Neural cell (in vitro differentiated cells): ENCODE data around the gene ANKIB1. TPM values are rescaled to one million over a fixed set of nuclear protein-coding genes. Genes with fewer than 3 reads are reported as not detected.

Experiments
- H2AFZ ChIP-seq: fragments of 200-600, 300-800 bp; sonication (generic), shearing (Covaris generic); 2 replicates; pipeline ENCODE4 v1.6.0; 2014; ENCODE audit warnings: low read depth, mild to moderate bottlenecking, antibody characterized with exemption, low read length, moderate library complexity
- H3F3A ChIP-seq: fragments of 200-600 bp; shearing (Covaris generic); 2 replicates; pipeline ENCODE4 v1.6.1; 2016; ENCODE audit warnings: mild to moderate bottlenecking, moderate library complexity, mixed read lengths, antibody characterized with exemption, low read length; ENCODE audit not compliant: insufficient read depth, poor library complexity, severe bottlenecking
- H3K27ac ChIP-seq: fragments of 200-600, 300-800 bp; sonication (generic), shearing (Covaris generic); 2 replicates; pipeline ENCODE4 v1.5.1; 2014; ENCODE audit warnings: mild to moderate bottlenecking, low read length, moderate library complexity
- H3K27me3 ChIP-seq: fragments of 300-800, 200-600 bp; sonication (generic), shearing (Covaris generic); 2 replicates; pipeline ENCODE4 v1.6.0; 2014; ENCODE audit warnings: mild to moderate bottlenecking, low read depth, low read length, moderate library complexity; ENCODE audit not compliant: insufficient read depth
- H3K36me3 ChIP-seq: fragments of 300-800, 200-600 bp; sonication (generic), shearing (Covaris generic); 2 replicates; pipeline ENCODE4 v1.5.1; 2014; ENCODE audit warnings: mild to moderate bottlenecking, antibody characterized with exemption, low read length, moderate library complexity; ENCODE audit not compliant: insufficient read depth
- H3K4me2 ChIP-seq: fragments of 300-800, 200-600 bp; sonication (generic), shearing (Covaris generic); 2 replicates; pipeline ENCODE4 v1.6.0; 2014; ENCODE audit warnings: mild to moderate bottlenecking, low read length
- H3K4me3 ChIP-seq: fragments of 300-800, 200-600 bp; sonication (generic), shearing (Covaris generic); 2 replicates; pipeline ENCODE4 v1.5.1; 2014; ENCODE audit warnings: mild to moderate bottlenecking, low read length, moderate library complexity
- H3K79me2 ChIP-seq: fragments of 200-600 bp; shearing (Covaris generic); replicated peaks from 2 replicates; pipeline ENCODE4 v1.6.0; 2014; ENCODE audit warnings: mild to moderate bottlenecking, low read length, moderate library complexity; ENCODE audit not compliant: insufficient read depth
- H3K9ac ChIP-seq: fragments of 300-800, 200-600 bp; sonication (generic), shearing (Covaris generic); 2 replicates; pipeline ENCODE4 v1.6.1; 2016; ENCODE audit warnings: mild to moderate bottlenecking, low read length, mixed read lengths
- H3K9me2 ChIP-seq: fragments of 200-600 bp; shearing (Covaris generic); 2 replicates; pipeline ENCODE4 v1.6.1; 2016; ENCODE audit warnings: mild to moderate bottlenecking, low read length, mixed read lengths; ENCODE audit not compliant: insufficient read depth
- H3K9me3 ChIP-seq: fragments of 200-600, 300-800 bp; sonication (generic), shearing (Covaris generic); 2 replicates; pipeline ENCODE4 v1.6.1; 2016; ENCODE audit warnings: mild to moderate bottlenecking, mixed run types, low read length, moderate library complexity, mixed read lengths
- H4K20me1 ChIP-seq: fragments of 200-600 bp; shearing (Covaris generic); 2 replicates; pipeline ENCODE4 v1.6.1; 2016; ENCODE audit warnings: mild to moderate bottlenecking, mixed run types; ENCODE audit not compliant: insufficient read depth
- CTCF ChIP-seq: fragments of 450-650 bp; IDR thresholded peaks from 2 replicates; pipeline ENCODE4 v1.5.1; 2014; ENCODE audit warnings: antibody characterized with exemption, mild to moderate bottlenecking, moderate library complexity; ENCODE audit not compliant: poor library complexity, severe bottlenecking
- EP300 ChIP-seq: fragments of 450-650 bp; conservative IDR thresholded peaks from 2 replicates; pipeline ENCODE4 v1.6.1; 2014; ENCODE audit warnings: antibody characterized with exemption, mild to moderate bottlenecking, moderate library complexity; ENCODE audit not compliant: poor library complexity, severe bottlenecking
- EZH2 ChIP-seq: fragments of 200-600, 300-800 bp; shearing (Covaris generic), sonication (generic); IDR thresholded peaks from 2 replicates; pipeline ENCODE4 v1.6.1; 2014; ENCODE audit warnings: antibody characterized with exemption, low read length, borderline replicate concordance, mild to moderate bottlenecking; ENCODE audit not compliant: insufficient read depth, poor library complexity, severe bottlenecking
- MXI1 ChIP-seq: fragments of 450-650 bp; conservative IDR thresholded peaks from 2 replicates; pipeline ENCODE4 v1.6.1; 2014; ENCODE audit warnings: antibody characterized with exemption, mild to moderate bottlenecking; ENCODE audit not compliant: poor library complexity, severe bottlenecking
- POLR2AphosphoS5 ChIP-seq: IDR thresholded peaks from 2 replicates; pipeline ENCODE4 v1.6.1; 2012
- RAD21 ChIP-seq: fragments of 450-650 bp; conservative IDR thresholded peaks from 2 replicates; pipeline ENCODE4 v1.6.1; 2014; ENCODE audit warnings: antibody characterized with exemption, mild to moderate bottlenecking, moderate library complexity
- REST ChIP-seq: IDR thresholded peaks from 2 replicates; pipeline ENCODE4 v1.6.1; 2012; ENCODE audit warnings: borderline replicate concordance
- SMC3 ChIP-seq: fragments of 450-650 bp; conservative IDR thresholded peaks from 2 replicates; pipeline ENCODE4 v1.6.1; 2014; ENCODE audit warnings: antibody characterized with exemption, mild to moderate bottlenecking, moderate library complexity; ENCODE audit not compliant: poor library complexity
- TAF1 ChIP-seq: IDR thresholded peaks from 2 replicates; pipeline ENCODE4 v1.6.1; 2012; ENCODE audit warnings: low read depth
- polyA plus RNA-seq: library from polyadenylated mRNA; depleted of rRNA; stranded (reverse); fragments of >200 nt; gene quantifications from 2 replicates; pipeline ENCODE4 v1.2.3, GENCODE V29; 2014

The ANKIB1 gene
- polyA plus RNA-seq, 1 donor from 2014 or later = 83.0 TPM

GRCh38 chr7:92205987-92206386 lies 39.8 kb upstream of the ANKIB1 start:
- Histone ChIP-seq H3K4me3 (no peak overlapping the region), H3K27ac (no peak overlapping the region), H3K9me3 (peaks cover 7% of the 10 kb centered on the region), H3K9ac (no peak overlapping the region), H3K9me2 (no peaks in the 10 kb centered on the region), H3K27me3 (no peaks in the 10 kb centered on the region), H3K36me3 (peaks cover 16% of the 10 kb centered on the region), H3K4me2 (no peak overlapping the region), H4K20me1 (no peaks in the 10 kb centered on the region), H2AFZ (no peak overlapping the region), H3K79me2 (no peaks in the 10 kb centered on the region), H3F3A (no peaks in the 10 kb centered on the region)
- no peak for TF ChIP-seq MXI1

GRCh38 chr7:92206672-92207071 lies 39.1 kb upstream of the ANKIB1 start:
- no peak overlapping the region for H3K4me3 ChIP-seq
- no peak overlapping the region for H2AFZ ChIP-seq
- no peaks in the 10 kb centered on the region for H3F3A ChIP-seq
- H3K27ac ChIP-seq = no peak overlapping the region
- no peaks in the 10 kb centered on the region for H3K9me2 ChIP-seq
- TF ChIP-seq REST = no peak
- no peak for TF ChIP-seq TAF1
- no peak for TF ChIP-seq EZH2
- TF ChIP-seq EP300 = no peak
- no peak for TF ChIP-seq MXI1
- no peak for TF ChIP-seq POLR2AphosphoS5
- TF ChIP-seq SMC3 = no peak
- TF ChIP-seq RAD21 = no peak
- TF ChIP-seq CTCF = no peak
- H3K9ac ChIP-seq = no peak overlapping the region
- H3K9me3 ChIP-seq = peaks cover 7% of the 10 kb centered on the region
- no peaks in the 10 kb centered on the region for H3K79me2 ChIP-seq
- H4K20me1 ChIP-seq = no peaks in the 10 kb centered on the region
- H3K36me3 ChIP-seq = peaks cover 17% of the 10 kb centered on the region
- H3K4me2 ChIP-seq = no peak overlapping the region
- H3K27me3 ChIP-seq = no peaks in the 10 kb centered on the region

- Histone ChIP-seq H3F3A (no peaks in the 10 kb centered on the region), H3K79me2 (no peaks in the 10 kb centered on the region), H2AFZ (no peak overlapping the region), H3K4me2 (no peak overlapping the region), H3K27me3 (no peaks in the 10 kb centered on the region), H3K4me3 (no peak overlapping the region), H3K36me3 (no peaks in the 10 kb centered on the region), H3K27ac (no peak overlapping the region), H3K9me2 (no peaks in the 10 kb centered on the region), H3K9ac (no peak overlapping the region), H4K20me1 (no peaks in the 10 kb centered on the region), H3K9me3 (no peaks in the 10 kb centered on the region)
- TF ChIP-seq CTCF (no peak), REST (no peak), SMC3 (no peak), TAF1 (no peak), RAD21 (no peak), EP300 (no peak), POLR2AphosphoS5 (no peak), EZH2 (no peak), MXI1 (no peak)
Observed at GRCh38 chr7:92221766-92222165, 24.0 kb upstream of the ANKIB1 start.
